Fibroblast of skin of right biceps (primary cell): ENCODE data around the gene PHRF1.

Experiments
- DNase-seq: peaks from one replicate; pipeline ENCODE4 v3.0.0-alpha.2; 2013

The PHRF1 gene

DNA sequence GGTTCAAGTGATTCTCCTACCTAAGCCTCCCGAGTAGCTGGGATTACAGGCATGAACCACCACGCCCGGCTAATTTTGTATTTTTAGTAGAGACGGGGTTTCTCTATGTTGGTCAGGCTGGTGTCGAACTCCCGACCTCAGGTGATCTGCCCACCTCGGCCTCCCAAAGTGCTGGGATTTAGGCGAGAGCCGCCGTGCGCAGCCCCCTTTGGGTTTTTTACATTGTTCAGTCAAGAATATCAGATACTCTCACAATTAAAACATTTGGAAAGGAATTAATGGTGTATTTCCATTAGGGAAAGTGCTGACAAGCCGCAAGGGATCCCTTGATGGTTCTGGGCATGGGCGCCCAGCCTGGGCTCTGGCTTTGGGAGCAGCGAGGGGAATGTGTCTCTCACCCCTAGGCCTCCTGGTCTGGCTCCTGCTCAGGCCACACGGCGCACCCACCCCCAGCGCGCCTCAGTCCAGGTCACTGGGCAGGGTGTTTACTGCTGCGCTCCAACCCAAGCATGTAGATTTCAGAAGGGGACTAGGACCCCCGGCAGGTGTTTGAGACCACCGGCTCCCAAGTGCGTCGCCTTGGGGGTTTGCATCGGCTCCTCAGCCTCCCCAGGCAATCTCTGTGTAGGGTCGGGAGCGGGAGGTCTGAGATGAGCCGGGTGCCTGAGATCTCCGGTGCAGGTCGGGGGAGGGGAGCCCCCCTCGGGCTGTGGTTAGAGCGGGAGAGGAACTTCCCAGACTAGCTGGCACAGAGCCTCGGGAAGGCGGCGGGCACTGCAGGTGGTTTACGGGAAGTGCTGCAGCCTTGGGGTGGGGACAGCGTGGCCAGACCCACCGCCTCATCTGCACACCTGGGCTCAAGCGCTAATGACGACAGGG is 40.3 kb downstream of the PHRF1 start:
- no peak for DNase-seq

DNA sequence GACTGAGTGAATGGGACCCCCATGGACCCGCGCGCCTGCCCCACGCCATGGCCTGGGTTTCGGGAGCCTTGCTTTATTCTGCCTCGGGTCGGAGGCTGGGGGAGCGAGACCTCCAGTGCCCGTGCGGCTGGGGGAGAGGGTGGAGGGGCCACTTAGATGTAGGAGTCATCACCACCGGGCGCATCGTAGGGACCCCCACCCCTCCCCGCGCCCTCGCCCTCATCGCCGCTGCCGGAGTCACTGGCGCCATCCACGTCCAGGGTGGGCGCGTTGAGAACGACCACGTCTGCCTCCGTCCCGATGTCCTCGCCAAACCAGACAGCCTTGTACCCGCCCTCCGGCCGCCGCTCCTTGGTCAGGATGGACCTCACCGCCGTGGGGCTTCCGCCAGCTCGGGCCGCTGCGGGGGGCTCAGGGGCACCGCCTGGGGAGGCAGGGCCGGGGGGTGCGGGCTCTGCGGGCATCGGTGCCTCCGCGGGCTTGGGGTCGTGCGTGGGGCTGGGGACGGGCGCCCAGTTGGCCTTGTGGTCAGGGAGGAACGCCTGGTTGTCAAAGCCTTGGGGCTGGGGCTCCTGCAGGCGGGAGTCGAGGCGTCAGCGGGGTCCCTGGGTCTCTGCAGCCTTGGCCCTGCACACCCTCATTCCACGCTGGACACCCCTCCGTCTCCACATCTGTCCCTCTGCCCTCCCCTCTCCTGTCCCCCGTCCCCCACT is 41.1 kb downstream of the PHRF1 start:
- DNase-seq = no peak

DNA sequence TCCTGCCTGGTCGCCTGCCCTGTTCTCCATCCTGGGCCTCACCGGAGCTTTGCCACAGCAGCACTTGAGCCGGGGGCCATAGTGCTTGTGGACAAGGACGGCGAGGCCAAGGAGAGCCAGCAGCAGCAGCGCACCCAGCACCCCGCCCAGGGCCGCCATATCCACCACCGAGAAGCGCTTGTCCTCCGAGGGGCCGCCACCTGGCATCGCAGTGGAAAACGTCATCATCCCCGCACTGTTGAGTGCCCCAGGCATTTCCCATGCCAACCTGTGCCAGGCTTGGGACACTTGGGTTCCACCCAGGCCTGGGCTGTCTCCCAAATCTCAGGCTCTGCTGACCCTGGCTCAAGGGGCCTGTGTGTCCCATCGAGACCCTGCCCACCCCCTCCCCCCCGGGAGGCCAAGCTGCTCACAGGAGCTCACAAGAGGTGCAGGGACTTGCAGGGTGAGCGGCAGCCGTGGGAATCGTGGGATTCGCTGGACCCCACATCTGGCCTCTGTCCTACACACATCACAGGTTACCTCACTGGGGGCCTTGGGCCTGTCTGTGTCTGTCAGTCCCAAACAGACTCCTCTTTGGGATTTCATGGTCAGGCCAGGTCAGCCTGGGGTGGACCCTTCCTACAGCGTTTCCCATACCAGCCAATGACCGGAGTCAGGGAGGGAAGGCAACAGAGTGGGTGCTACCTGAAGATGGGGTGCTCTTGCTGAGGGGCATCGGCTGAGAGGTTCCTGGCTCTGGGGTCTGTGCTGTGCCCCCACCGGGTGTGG is 41.8 kb downstream of the PHRF1 start:
- no peak for DNase-seq

DNA sequence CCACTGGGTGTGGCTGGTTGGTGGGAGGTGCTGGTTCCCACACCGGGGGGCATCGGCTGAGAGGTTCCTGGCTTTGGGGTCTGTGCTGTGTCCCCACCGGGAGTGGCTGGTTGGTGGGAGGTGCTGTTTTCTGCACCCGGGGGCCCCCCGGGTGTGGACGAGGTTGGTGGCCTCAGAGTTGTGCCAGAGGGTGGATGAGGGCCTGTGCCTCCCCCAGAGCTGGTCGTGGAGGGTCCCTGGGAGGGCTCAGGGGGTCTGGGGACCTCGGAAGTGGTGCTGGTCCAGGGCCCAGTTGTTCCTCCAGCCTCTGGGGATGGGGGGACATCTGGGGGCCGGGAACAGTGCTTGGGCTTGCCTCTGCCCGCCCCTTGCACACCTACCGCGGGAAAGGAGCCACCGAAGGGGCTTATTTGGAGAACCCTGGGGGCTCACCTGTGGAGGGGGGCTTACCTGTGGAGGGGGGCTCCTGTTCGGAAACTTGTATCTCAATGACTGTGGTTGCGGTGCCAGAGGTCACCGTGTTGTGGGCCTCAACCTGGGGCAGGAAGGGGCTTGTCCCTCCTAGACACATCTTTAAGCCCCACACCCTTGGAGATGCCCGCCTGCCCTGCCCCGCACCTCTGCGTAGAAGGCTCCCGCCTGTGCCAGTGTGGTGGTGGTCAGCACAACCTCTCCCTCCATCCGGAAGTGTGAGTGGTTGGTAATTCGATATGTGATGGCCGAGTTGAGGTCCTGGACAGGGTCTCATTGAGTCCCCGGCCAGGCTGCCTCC is 42.8 kb downstream of the PHRF1 start:
- DNase-seq = no peak

DNA sequence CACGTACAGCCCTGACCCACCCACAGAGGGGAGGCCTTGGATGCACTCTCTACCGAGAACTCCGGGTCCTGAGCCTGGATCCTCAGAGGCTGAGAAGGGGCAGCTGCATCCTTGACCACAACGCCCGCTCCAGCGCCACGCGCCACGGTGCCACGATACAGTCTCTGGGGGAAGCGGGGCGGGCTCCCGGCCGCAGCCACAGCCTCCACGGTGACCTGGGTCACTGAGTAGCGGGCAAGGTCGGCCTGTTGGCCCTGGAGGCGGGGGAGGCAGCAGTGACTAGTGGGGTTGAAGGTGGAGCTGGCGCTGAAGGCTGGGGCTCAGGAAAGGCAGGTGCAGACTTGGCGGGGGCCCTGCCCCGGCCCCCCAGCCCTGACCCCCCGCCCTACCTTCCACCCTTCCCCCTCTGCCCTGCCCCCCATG is 43.4 kb downstream of the PHRF1 start:
- no peak for DNase-seq

DNA sequence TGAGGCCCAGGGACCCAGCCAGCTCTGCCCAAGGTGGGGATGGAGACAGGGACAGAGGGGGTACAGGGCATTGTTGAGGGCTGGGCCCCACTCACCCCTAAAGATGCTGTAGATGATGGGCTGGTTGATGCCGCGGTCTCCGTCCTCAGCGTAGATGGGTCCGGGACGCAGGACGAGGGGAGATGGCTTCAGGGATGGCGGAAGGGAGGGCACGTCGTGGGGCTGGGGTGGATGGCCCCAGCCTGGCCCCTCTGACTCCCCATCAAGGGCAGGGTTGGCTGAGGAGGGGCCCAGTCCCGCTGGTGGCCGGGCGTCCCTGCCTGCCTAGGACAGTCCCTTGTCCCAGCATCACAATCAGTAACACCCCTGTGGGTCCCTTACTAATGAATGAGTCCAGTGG is 43.9 kb downstream of the PHRF1 start:
- no peak for DNase-seq

DNA sequence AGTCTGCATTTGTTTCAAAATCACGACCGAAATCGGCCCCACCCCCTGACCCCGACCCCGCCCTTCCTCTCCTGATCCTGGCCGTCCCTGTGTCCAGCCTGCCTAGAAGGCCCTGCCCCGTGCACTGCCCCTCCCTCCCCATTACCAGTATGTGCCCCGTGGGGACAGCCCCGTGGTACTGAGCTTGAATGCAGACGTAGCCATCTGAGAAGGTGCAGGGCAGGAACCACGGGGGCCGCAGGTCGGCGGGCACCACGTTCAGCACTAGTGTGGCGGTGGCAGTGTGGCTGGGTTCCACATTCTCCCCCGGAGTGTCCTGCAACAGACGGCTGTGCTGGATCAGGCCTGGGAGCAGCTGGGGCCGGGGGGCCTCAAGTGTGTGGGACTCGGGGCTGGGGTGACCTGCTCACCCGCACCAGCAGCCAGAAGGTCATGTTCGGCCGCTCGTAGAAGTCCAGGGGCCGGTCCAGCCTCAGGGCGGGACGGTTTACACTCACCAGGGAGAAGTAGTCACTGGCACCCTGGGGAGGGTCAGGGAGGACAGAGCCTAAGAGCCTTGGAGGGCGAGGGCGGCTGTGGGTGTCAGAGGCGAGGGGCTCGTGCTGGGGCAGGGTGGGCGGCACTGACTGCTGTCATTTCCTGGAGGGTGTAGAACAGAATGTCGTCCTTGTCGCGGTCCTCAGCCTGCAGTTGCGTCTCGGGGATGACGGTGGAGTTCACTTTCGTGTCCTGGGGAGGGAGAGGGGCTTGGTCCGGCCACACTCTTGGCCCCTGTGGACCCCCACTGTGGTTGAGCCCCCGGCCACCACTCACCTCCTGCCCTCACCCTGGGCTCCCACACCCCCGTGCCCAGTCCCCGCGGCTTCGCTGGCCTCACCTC is 44.9 kb downstream of the PHRF1 start:
- no peak for DNase-seq

DNA sequence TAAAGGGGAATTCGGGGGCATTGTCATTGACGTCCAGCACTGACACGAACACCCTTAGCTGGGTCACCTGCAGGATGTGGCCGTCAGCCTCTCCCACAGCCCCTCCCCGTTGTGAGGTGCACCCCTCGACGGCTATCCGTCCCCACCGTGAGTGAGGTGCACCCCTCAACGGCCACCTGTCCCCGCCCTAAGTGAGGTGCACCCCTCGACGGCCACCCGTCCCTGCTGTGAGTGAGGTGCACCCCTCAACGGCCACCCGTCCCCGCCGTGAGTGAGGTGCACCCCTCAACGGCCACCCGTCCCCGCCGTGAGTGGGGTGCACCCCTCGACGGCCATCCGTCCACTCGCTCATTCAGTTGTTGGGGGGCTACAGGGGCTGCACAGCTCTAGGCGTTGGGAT is 45.6 kb downstream of the PHRF1 start:
- DNase-seq = no peak

DNA sequence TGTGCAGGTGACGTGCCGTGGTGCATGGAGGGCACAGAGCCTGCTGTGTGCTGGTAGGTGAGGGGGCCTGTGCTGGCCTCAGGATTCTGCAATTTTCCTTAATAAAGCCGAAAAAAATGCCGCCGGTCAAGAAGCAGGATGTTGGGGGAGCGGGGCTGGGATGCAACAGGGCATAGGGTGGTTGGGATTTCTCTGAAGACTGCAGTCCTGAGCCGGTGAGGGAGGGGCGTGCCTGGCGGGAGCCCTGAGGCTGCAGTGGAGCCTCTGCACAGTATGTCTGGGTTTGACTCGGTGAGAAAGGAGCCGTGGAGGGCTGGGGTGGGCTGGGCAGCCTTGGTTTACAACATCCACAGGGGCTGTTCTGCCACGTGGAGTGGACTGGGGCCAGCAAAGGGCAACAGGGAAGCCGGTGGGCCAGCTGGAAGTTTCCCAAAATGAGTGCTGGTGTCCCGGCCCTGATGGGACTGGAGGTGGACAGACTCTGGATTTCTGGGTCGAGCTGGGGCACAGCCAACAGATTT is 47.1 kb downstream of the PHRF1 start:
- no peak for DNase-seq

DNA sequence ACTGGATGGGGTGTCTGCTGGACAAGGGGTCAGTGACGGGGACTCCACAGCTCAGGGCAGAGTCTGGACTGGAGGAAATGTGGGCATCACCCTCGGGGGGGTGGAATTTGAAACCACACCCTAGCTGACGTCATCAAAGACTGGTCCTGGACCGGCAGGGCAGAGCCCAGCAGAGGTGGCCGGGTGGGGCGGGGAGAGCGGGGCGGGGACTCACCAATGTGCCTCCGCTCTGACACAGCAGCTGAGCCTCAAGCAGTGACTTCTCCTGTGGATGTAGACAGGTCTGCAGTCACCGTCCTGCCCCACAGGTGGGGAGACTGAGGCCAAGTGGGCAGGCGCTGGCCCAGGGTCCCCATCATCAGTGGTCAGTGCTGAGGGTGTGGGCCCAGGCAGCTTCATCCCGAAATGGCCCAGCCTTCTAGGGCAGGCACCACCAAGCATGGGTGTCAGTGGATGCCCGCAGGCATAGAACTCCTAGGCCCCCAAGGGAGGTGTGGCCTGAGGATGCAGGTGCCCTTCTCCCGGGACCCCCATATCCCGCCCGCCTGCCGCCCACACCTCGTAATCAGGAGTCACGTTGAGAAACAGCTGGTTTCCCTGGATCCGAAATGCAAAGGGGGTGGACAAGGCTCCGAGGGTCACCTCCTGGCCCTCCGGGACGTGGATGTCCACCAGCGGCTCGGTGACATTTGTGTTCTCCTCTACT is 47.9 kb downstream of the PHRF1 start:
- DNase-seq = no peak

DNA sequence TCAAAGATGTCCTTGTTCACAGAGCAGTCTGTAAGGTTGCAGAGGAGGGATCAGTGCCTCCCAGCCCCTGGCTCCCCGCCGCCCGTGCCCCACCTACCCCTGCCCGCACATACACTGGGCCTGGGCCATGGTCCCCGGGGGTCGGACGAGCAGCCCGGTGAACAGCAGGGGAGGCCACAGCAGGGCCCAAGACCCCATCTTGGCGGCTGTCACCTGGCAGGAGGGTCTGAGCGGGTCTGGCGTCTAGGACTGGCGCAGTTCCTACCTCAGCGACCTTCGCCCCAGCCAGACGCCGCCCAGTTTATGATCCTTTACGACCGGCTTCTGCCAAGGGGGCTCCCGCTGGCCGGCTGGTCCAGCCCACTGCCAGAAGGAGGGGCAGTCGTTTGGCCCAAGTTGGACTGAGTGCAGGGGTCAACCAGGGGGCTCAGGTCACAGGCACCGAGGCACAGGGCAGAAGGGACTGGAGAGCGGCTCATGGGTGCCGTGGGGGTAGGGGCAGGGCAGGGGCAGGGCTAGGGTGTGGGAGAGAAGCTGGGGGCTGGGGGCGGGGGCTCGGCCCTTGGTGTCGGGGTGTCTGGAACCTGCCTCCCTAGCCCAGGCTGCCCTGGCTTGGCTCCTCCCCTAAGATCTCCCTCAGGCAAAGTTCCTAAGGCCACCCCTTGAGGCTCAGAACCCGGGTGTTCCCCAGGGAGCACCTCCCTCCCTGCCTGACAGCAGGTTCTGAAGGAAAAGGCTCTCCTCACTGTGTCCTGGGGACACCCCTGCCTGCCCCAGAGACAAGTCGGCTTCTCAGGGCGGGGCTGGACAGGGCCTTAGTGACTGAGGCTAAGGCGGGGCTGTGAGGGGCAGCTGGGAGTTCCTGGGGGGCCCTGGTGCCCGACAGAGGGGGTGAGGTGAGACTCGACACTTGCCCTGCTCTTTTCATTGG is 48.7 kb downstream of the PHRF1 start, which contains the start of gene CDHR5:
Gene CDHR5 (minus strand): TSS at position 251 of the 931 bp plus-strand sequence. CDS start 53 bp downstream, at position 198.
- no peak for DNase-seq

DNA sequence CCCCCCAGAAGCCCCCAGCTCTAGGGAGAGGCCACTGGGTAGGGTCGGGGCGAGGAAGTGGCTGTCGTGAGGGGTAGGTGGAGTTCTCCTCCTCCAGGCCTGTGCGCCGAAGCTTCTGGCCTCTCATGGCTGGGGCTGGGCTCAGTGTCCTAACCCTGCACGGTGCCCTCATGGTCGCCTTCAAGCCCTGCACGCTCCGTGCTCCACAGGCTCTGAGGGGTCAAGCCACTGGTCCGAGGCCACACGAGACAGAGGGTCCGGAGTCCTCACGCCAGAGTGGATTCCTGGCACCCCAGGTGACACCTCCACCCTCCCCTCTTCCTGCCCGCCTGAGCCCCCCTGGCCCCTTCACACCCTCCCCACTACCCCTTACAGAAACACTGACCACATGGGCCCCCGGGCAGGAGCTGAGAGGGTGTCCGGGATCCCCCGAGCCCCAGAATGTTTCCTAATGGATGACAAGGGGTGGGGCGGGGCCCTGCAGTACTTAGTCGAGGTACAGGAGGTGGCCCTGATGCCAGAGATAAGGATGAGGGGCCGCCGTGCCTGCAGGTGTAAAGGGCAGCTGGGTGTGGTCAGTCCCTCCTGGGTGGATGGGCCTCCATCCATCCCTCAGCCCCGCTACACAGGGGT is 49.5 kb downstream of the PHRF1 start:
- no peak for DNase-seq

DNA sequence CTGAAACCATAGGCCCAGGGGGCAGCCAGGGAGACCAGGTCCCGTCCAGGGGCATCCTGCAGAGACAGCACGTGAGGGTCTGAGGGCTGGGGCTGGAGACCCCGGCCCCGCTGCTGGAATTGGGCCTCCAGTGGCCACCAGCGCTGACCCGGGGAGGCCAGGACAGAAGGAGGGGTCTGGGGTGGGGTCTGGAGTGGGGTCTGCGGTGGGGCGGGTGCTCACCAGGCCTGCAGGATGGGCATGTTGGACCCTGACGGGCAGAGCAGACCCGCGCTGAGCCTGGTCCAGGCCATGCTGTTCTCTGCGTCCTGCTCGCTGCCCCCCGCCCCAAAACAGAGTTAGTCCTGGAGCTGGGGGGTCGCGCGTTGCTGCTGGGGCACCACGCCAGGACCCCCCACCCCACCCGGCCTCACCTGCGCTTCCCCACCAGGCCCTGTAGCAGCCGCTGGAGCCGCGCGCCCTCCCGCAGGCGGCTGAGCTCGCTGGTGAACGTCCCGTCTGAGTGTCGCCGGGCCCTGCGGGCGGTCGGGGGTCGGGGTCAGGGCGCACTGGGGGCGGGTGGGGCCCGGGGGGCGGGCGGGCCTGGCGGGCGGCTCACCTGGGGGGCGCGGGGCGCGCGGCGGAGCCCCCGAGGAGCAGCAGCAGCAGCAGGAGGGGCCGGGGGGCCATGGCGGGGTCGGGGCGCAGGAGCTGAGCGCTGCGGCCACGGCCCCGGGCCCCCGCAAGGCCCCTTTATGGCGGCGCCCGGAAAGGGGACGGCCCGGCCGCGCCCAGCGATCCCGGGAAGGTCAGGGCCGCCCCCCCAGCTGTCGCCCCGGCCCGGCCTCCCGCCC is 50.4 kb downstream of the PHRF1 start, which contains the start of gene SCT:
Gene SCT (minus strand): TSS at position 707 of the 833 bp plus-strand sequence. CDS start 38 bp downstream, at position 669.
- no peak for DNase-seq

DNA sequence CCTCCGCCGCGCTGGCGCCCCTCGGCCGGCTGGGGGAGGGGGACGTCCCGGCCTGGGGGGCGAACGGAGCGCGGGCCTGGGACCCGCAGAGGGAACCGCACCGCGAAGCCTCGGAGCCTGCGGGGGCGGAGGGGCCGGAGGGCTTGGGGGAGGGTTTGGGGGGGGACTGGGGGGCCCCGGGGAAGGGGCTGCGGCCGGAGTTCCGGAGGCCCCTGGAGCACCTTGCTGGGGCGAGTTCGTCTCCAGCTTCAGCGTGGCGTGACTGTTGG is 51.0 kb downstream of the PHRF1 start:
- DNase-seq = no peak

DNA sequence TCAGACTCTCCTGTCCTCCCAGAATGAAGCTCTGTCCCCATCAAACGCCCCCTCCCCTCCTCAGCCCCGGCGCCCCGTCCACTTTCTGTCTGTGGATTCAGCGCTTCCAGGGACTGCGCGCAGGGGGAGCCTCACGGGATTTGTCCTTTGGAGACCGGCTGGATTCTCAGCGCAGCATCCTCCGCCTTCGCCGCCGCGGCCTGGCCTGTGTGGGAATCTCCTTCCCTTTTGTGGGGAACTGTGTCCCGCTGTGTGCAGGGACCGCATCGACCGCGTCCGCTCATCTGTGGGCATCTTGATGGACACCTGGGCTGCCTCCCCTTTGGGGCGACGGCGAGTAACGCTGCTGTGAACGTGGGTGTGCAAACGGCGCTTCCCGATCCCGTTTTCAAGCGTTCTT is 51.8 kb downstream of the PHRF1 start:
- no peak for DNase-seq

DNA sequence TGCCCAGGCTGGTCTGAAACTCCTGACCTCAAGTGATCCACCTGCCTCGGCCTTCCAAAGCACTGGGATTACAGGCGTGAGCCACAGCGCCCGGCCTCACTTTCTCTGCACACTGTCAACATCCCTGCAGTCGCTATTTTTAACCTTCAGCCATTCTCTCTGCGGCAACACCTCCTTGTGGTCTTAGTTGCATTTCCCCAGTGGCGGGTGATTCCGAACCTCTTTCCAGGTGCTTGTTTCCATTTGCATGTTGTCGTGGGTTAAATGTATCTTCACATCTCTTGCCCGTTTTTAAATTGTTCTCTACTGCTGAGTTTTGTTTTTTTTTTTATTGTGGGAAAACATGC is 52.9 kb downstream of the PHRF1 start:
- no peak for DNase-seq

DNA sequence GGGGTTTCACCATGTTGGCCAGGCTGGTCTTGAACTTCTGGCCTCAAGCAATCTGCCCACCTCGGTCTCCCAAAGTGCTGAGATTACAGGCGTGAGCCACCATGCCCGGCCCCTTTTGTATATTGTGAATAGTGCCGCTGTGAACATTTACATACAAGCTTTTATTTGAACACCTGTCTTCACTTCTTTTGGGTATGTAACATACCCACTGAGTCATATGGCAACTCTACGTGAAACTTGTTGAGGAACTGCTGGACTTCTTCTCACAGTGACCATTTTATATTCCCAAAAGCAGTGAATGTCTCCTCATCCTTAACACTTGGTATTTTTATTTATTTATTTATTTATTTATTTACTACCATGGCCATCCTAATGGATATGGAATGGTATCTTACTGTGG is 54.6 kb downstream of the PHRF1 start:
- no peak for DNase-seq

DNA sequence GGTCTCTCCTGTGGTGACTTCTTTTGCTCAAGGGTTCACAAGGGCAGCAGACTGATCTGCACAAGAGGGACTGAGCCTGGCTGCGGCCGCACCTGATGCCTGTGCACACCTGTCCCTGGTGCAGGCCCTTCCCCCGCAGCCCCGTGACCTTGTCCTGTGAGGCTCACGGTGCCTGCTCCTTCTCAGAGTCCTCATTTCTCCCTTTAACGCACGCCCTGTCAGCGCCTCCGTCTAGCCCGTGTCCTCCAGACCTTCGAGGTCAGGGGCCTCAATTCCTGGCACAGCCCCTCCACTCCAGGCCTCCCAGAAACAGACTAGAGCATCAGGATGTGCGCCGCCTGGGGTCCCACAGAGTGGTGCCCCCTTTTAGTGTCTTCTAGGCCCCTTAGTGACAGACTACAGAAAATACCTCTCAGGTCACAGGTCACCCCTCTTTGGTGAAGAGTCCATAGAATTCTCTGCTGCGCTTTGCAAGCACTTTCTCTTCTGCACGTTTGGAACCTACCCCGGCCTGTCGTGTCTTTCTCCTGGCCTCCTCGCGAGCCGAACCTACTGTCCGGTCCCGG is 59.8 kb downstream of the PHRF1 start:
- no peak for DNase-seq
